Gastrocnemius medialis (tissue), 4 donors: ENCODE data around the gene AKAP8L.

Experiments used
- CTCF ChIP-seq, 5 experiments: fragments of 450-650 bp in 3 of 5; fragments of 200-600 bp in 2 of 5; sonication (generic) in 2 of 5; IDR thresholded peaks in 4 of 5; conservative IDR thresholded peaks in 1 of 5; 1 replicate in 4 of 5; 2 replicates in 1 of 5; pipeline ENCODE4 v1.5.1; 2016 to 2019; ENCODE audit warnings: antibody characterized with exemption in 5 of 5, mild to moderate bottlenecking in 3 of 5, moderate library complexity in 3 of 5
- POLR2A ChIP-seq, 2 donors: fragments of 450-650 bp; IDR thresholded peaks; one replicate each; pipeline ENCODE4 v1.6.1; 2017; ENCODE audit warnings: antibody characterized with exemption in 2 of 2, mild to moderate bottlenecking in 2 of 2, moderate library complexity in 2 of 2

GRCh38 chr19:15445227-15445605, 26.4 kb upstream of the AKAP8L start:
- no peak for TF ChIP-seq POLR2A (IDR thresholded peaks at IDR 0.05)
- TF ChIP-seq CTCF (IDR thresholded peaks at IDR 0.05 in 4 of 5, conservative IDR thresholded peaks at IDR 0.05 in 1 of 5), result no peak
